Transverse colon (tissue), 4 donors: ENCODE data around the gene RNF14.

Source experiments
- POLR2A ChIP-seq: fragments of 450-650 bp; IDR thresholded peaks from one replicate; pipeline ENCODE4 v1.6.1; 2016; ENCODE audit warnings: antibody characterized with exemption, mild to moderate bottlenecking, moderate library complexity
- POLR2AphosphoS5 ChIP-seq, 3 donors: sonication (generic); formaldehyde crosslinking; IDR thresholded peaks; one replicate each; pipeline ENCODE4 v1.6.1; 2016; ENCODE audit warnings: antibody characterized with exemption in 3 of 3
- TF ChIP-seq, protein P1 (sequence below), 5 experiments: fragments of 200-600 bp in 3 of 5; fragments of 450-650 bp in 2 of 5; sonication (generic) in 3 of 5; IDR thresholded peaks; 1 replicate in 2 of 5; 2 replicates in 3 of 5; pipeline ENCODE4 v1.5.1; 2016 to 2017; ENCODE audit warnings: antibody characterized with exemption in 5 of 5, inconsistent platforms in 3 of 5, mild to moderate bottlenecking in 2 of 5, moderate library complexity in 1 of 5

DNA sequence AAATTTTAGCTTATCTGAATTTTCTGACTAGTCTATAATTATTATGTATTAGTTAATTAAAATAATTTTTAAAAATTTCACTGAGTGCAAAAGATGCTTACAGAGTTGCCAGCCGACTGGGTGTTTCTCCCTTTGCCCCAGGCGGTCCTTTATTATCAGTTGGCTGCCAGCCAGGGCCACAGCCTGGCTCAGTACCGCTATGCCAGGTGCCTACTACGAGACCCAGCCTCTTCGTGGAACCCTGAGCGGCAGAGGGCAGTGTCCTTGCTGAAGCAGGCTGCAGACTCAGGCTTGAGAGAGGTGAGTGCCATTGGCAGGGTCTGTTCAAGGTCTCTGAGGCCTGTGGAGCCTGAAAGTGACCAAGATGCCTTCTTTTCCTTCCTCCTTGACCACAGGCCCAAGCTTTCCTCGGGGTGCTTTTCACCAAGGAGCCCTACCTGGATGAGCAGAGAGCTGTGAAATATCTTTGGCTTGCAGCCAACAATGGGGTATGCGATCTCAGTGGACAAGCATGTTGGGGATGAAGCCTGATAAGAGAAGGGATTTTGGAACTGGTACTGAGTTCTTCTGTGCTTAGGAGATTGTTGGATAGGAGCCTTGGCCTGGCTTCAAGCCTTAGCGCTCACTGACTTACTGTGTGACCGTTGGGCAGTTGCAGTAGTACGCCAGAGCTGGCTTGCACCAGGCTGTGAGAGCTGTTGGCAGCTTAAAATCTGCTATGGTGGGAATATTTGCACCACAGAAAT is 34.6 kb upstream of the RNF14 start:
- no peak for TF ChIP-seq POLR2A
- TF ChIP-seq, protein P1, sequence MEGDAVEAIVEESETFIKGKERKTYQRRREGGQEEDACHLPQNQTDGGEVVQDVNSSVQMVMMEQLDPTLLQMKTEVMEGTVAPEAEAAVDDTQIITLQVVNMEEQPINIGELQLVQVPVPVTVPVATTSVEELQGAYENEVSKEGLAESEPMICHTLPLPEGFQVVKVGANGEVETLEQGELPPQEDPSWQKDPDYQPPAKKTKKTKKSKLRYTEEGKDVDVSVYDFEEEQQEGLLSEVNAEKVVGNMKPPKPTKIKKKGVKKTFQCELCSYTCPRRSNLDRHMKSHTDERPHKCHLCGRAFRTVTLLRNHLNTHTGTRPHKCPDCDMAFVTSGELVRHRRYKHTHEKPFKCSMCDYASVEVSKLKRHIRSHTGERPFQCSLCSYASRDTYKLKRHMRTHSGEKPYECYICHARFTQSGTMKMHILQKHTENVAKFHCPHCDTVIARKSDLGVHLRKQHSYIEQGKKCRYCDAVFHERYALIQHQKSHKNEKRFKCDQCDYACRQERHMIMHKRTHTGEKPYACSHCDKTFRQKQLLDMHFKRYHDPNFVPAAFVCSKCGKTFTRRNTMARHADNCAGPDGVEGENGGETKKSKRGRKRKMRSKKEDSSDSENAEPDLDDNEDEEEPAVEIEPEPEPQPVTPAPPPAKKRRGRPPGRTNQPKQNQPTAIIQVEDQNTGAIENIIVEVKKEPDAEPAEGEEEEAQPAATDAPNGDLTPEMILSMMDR (IDR thresholded peaks at IDR 0.05), result no peak
- TF ChIP-seq POLR2AphosphoS5 (IDR thresholded peaks at IDR 0.05), result no peak
